DLD1 (cell line): ENCODE data around the gene GPR31.

Experiments used
- in situ Hi-C: cut with HindIII; loops from 2 replicates; pipeline ENCODE4 v1.10.0; 2017; ENCODE audit warnings: low sequenced_read_pairs

The GPR31 gene

GRCh38 chr6:167140589-167141474 is 16.9 kb downstream of the GPR31 start:
- in situ Hi-C loops: no loop called here

- in situ Hi-C loops: no loop called here
Observed at GRCh38 chr6:167139761-167140160, 18.0 kb downstream of the GPR31 start.

GRCh38 chr6:167137881-167138280 is 19.9 kb downstream of the GPR31 start:
- in situ Hi-C loops: no loop called here

- in situ Hi-C loops: no loop called here
Observed at GRCh38 chr6:167137081-167137480, 20.7 kb downstream of the GPR31 start.

- in situ Hi-C loops: no loop called here
Observed at GRCh38 chr6:167136376-167136775, 21.4 kb downstream of the GPR31 start.

GRCh38 chr6:167134448-167135328 is 23.1 kb downstream of the GPR31 start:
- in situ Hi-C loops: no loop called here

GRCh38 chr6:167130712-167131684 is 26.8 kb downstream of the GPR31 start:
- in situ Hi-C loops: no loop called here

- in situ Hi-C loops: no loop called here
Observed at GRCh38 chr6:167130008-167130677, 27.6 kb downstream of the GPR31 start.

- in situ Hi-C loops: no loop called here
Observed at GRCh38 chr6:167129562-167129961, 28.2 kb downstream of the GPR31 start.

- in situ Hi-C loops: no loop called here
Observed at GRCh38 chr6:167129159-167129558, 28.6 kb downstream of the GPR31 start.

- in situ Hi-C loops: no loop called here
Observed at GRCh38 chr6:167127785-167128531, 29.8 kb downstream of the GPR31 start.

GRCh38 chr6:167125855-167126349 is 31.9 kb downstream of the GPR31 start:
- in situ Hi-C loops: no loop called here

- in situ Hi-C loops: no loop called here
Observed at GRCh38 chr6:167125410-167125809, 32.4 kb downstream of the GPR31 start.

GRCh38 chr6:167124753-167125152 is 33.0 kb downstream of the GPR31 start:
- in situ Hi-C loops: no loop called here

GRCh38 chr6:167122827-167123657 is 34.7 kb downstream of the GPR31 start, which contains the start of gene CCR6:
CCR6 (plus strand) TSS chr6:167123096; CDS start chr6:167136135, 13,039 bp downstream.
- in situ Hi-C loops: no loop called here

GRCh38 chr6:167122041-167122826 is 35.5 kb downstream of the GPR31 start:
- in situ Hi-C loops: no loop called here

- in situ Hi-C loops: no loop called here
Observed at GRCh38 chr6:167121335-167121841, 36.4 kb downstream of the GPR31 start.
